Frontal cortex (tissue), 4 donors: ENCODE measurements around the gene DUSP28. TPM values are rescaled to one million over a fixed set of nuclear protein-coding genes. Genes with fewer than 3 reads are reported as not detected.
"Not testable (repeated sequence)": the region's sequence is repeated elsewhere in the genome, so short reads cannot be mapped to it uniquely, and the experiment has no call there.

Experiments
- DNase-seq, 2 donors: peaks; one replicate each; pipeline ENCODE4 v3.0.0; 2012; ENCODE audit warnings: low spot score in 2 of 2
- FAIRE-seq: peaks from 2 replicates; lab custom pipeline; 2012; peaks lifted over from hg19 to GRCh38; lab: Jason Lieb, UNC
- total RNA-seq: library from RNA; depleted of rRNA; stranded (reverse); fragments of >200 nt; gene quantifications from one replicate; pipeline ENCODE4 v1.2.3, GENCODE V29; 2014
- donor health status: control.
- donor health status: control.
- donor health status: control.

Gene DUSP28
- total RNA-seq, 1 donor from 2014 or later = 9.8 TPM

DNA sequence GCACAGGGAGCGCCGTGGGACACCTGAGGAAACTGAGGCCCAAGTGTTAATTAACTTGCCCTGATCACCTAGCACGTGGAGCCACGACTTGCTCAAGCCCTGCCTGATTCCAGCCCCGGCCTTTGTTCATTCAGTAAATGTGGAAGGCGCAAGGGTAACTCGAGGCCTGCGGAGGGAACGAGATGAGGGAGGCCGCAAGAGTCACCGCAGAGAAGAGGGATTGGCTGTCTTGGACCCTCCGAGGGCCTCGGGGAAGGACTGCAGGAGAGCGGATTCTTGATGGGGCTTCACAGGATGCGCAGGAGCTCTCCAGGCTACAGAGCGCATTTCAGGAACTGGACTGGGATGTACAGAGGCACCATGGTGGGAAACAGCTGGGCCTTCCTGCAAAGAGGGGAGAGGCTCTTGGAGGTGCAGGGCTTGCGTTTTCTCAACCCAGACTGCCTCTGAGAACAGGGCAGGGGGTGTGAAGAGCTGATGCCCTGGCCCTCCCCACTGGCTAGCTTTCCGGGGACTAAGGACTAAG, 1.9 kb upstream of the DUSP28 start:
- no peak for FAIRE-seq
- no peak for DNase-seq

DNA sequence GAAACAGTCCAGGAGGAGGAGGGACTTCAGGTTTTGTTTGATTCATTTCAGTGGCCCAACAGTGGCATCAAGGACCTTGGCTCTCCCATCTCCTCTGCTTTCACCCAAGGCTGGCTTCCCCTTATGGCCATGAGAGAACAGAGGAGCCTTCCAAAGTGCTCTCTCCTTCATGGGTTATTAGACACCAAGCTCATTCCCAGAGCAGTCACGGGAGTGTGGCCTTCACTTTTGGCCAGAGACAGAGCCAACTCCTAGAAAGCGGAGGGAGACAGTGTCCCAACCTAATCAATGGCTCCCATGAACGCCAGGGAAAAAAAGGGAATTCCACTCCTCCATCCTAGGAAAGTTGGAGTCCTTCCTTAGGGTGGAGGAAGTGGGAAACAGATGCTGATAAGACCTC, 871 bp upstream of the DUSP28 start:
- no peak for FAIRE-seq
- DNase-seq = no peak

DNA sequence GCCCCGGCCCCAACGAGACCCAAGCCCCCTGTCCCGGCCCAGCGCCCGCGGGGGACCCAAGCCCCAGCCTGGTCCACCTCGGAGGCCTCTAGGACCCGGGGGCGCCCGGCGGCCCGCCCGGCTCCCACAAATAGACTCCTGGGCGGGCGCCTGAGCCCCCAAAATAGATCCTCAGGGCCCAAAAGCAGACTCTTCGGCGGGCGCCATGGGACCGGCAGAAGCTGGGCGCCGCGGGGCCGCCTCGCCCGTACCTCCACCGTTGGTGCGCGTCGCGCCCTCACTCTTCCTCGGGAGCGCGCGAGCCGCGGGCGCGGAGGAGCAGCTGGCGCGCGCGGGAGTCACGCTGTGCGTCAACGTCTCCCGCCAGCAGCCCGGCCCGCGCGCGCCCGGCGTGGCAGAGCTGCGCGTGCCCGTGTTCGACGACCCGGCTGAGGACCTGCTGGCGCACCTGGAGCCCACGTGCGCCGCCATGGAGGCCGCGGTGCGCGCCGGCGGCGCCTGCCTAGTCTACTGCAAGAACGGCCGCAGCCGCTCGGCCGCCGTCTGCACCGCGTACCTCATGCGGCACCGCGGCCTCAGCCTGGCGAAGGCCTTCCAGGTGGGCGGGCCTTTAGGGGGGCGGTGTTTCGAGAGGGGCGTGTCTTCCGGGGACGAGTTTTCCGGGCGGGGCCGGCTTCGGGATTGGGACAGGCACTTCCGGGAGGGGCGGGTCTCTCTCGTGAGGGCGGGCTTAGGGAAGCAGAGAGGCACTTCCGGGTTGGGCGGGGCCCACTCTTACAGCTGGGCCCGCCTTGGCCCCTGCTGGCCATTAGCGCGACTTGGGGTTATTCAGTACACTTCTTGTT, 545 bp downstream of the DUSP28 start:
- DNase-seq = peak; percentile 96 to 98
- no peak for FAIRE-seq

DNA sequence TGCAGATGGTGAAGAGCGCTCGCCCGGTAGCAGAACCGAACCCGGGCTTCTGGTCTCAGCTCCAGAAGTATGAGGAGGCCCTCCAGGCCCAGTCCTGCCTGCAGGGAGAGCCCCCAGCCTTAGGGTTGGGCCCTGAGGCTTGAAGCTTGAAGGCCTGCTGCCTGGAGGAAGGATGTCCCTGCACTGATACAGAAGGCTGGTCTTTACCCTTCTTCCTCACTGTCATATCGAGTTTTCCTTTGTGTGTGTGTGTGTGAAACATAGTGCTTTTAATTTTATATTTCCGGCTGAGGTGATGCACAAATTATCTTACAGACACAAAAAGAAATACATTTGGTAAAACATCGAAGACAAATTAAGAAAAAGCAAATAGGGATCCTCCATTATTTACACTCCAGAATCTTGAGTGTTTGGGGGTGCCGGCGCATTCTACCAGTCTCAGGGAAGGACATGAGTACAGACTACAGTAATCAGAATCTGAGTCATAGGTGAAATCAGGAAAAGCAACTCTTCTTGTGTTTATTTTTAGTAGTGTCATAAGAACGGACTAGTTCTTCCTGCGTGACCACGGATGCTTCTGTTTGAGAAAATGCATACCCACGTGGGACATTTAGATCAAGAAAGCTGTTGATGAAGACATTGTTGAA, 1.3 kb downstream of the DUSP28 start:
- FAIRE-seq (no peak), DNase-seq (no peak)

DNA sequence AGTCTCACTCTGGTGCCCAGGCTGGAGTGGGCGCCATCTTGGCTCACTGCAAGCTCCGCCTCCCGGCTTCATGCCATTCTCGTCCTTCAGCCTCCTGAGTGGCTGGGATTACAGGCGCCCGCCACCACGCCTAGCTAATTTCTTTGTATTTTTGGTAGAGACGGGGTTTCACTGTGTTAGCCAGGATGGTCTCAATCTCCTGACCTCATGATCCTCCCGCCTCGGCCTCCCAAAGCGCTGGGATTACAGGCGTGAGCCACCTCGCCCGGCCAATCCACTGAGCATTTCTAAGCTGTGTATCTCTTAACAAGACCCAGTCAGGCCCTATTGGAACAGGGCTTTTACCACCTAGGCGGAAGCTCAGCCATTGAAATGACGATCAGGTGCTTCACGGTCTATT, 3.1 kb downstream of the DUSP28 start:
- FAIRE-seq = not testable (repeated sequence)

DNA sequence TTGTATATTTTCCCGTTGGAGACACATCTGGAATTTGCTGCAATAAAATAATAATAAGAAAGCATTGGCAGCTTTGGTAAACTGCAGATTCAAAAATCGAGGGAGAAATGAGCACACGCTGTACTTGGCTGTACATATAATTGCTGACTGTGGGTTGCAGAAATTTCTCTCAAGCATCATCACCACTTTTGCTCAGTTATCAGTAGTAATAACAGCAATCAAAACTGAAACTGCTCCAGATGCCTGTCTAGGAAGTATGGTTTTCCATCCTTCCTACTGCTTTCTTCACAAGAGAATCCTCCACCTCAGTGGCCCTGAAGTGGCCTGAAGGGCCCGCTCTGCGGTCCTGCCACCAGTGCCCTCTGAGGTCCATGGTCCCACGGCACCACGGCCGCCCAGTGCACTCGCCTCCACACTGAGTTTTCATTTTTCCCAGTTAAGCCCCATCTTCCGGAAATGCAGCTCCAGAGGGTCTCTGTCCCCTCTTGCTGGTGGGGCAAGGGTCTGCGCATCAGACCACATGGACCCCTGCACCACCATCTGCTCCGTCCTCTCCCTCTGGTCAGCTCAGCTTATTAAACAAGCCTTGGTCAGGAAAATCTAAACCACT, 3.9 kb downstream of the DUSP28 start:
- FAIRE-seq = no peak
- DNase-seq = no peak

More for the DNA sequence above, 3.1 kb downstream of the DUSP28 start:
- not testable (repeated sequence) for DNase-seq

DNA sequence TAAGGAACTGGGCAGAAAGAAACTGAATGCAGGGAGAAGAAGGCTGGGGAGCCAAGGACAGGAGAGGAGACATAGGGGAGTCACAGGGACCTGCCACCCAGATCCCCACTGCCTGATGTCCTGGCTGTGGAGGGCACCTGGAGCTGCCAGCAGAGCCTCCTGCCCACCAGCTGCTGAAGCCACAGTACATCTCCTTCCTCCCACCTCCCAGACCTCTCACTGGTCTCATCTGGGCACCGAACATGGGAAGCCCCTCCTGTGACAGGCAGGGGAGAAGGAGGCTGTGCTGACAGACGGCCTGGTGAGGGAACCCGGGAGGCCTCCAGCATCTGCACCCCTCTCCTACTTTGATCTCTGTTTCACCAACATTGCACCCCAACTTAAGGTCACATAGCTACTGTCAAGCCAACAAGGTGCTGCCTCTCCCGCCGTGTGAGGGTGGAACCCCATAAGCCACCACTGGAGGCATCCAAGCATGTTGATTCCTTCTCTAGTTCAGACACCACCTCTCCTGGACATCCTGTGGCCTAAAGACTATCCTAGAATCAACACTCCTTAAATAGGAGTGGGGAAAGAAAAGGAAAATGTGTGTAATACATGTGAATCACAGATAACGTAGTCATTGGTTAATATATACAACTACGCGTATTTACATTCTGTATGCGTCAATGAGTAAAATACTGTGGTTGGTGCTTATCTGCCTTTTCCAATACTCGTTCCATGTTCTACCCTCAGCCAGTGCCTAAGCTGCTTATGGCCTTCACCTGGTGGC, 4.6 kb downstream of the DUSP28 start:
- FAIRE-seq (no peak), DNase-seq (no peak)

DNA sequence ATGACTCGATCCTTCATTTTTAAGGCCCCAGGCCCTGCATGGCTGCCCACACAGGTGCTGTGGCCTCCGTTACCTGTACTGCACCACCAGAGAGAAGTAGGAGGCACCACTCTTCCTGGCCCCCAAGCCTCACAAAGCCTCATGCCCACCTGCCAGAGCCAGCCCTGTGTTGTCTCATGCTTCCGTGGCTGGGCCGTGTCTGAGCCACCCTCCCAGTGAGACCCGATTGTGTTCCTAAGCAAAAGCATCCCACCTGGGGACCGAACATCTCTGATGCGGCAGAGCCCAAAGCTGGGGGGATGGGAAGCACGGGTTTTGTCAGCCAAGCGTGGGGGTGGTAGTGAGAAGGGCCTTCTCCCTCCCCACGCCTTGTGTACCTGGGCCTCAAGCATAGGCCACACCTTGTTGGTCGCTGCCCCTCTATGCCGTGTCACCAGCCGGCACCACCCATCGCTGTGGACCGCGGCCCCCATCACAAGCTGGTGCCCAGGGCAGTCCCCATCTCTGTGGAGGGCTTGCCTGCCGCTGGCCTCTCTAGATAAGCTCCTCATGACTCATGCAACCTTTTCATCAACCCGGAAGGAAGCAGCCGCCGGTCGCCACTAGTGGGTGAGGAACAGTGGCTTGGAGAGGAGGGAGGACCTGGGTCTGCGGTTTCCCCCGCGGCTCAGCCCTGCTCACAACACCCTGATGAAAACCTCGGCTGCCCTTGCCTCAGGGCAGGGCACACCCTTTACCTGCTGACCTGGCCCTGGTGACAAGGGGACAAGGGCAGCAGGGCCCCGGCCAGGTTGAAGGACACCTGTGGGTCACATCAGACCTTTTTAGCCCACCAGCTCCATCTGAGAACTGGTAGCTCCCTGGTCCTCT, 5.4 kb downstream of the DUSP28 start:
- no peak for DNase-seq
- FAIRE-seq = no peak

DNA sequence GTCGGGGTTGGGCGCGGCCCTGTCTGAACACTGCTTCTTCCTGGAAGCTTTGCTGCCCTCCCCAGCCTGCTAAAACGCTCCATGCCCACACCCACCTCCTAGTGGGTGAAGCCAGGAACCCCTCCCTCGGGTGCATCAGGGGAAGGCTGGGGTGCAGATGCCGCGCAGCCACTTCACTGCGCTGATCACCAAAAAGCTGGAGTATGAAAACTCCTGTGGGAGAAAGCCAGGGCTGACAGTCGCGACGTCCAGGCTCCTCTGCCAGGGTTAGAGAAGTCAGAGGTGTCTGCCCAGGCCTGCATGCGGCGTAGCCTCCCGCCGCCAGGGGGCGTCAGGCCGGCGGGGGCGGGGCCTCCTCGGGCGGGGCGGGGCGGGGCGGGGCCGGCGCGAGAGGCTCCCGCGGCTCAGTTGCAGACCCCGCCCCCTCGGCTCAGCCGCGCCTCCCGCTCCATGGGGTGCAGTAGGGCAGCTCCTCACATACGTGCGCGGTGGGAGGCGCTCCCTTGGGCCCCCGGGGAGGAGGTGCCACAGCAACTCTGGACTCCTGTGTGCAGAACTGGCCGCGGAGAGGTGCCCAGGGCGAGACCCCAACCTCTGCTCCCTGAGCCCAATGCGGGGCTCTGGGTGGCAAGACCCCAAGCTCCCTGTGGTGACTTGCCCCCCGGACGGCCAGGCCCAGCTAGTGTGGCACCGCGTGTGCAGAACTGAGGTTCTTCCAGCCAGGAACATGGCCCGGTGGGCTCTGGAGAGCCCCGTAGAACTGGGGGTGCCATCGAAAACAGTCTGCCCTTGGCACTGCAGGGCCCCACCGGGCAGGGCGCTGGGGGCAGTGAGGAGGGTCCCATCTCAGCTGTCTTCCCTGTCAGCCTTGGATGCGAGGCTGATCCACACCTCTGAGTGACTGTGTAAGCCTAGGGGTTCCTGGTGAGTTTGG, 6.3 kb downstream of the DUSP28 start:
- DNase-seq = peak; percentile 84 to 87
- FAIRE-seq = no peak

DNA sequence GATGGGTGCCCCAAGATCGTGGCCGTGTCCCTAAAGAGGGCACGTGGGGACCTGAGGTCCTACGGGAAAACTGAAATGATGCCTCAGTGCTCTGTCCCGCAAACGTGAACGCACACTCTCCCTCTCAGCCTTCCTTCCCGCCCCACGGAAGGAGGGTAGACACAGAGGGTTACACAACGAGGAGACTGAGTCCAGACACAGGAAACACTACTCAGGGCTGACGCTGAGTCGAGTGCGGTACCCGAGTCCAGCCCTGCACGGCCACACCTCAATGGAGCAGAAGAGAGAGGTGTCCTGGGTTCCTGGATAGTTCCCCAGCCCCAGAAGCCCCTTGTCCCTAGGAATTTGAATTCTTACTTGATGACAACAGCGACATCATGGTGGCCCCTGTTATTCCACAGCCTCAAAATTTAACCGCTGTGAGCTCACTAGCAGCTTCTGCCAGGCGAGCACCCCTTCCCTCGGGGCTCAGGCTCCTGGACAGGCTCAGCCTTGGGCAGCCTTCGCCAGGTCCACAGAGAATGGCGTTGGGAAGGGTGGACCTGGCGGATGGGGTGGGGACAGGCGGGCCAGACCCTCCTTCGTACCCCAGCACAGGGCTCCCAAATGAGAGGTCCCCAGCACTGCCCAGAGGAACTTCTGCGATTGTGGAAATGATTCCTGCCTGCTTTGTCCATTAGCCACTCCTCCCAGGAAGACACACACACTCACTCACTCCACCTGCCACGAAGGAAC, 7.1 kb downstream of the DUSP28 start:
- FAIRE-seq = no peak
- DNase-seq = no peak

DNA sequence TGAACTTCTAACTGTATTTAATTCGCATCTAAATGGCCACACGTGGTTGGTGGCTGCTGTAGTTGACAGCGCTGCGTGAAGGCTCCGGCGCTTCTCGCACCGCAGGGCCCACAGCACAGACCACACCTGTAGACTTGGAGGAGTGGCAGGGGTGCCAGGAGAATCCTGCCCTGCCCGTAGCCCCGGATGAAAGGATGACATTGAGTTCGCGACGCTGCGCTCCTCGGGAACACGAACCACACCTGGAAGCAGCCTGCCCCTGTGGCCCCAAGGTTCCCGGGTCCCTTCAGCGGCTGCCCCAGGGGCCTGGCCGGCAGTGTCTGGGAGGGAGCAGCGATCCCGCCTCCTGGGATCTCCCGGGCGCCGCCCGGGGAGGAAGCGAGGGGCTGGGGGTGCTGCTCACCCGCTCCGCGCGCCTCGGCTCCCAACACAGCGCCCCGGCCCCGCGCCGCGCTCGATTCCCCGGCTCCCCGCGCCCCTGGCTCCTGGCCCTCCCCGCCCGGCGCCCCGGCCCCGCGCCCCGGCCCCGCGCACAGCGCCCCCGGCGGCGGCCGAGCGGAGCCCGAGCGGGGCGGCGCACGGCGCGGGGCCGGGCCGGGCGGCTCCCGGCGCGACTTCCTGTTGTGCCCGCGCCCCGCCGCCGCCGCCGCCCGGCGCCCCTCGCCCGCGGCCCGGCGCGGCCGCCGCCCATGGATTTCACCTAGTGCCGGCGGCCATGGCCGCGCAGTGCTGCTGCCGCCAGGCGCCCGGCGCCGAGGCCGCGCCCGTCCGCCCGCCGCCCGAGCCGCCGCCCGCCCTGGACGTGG, 7.9 kb downstream of the DUSP28 start, which contains the start of gene RNPEPL1:
RNPEPL1 (plus strand) TSS at position 613 of the 806 bp plus-strand sequence; CDS start at position 716, 103 bp downstream.
- DNase-seq = peak; percentile 73 to 81
- FAIRE-seq = no peak

DNA sequence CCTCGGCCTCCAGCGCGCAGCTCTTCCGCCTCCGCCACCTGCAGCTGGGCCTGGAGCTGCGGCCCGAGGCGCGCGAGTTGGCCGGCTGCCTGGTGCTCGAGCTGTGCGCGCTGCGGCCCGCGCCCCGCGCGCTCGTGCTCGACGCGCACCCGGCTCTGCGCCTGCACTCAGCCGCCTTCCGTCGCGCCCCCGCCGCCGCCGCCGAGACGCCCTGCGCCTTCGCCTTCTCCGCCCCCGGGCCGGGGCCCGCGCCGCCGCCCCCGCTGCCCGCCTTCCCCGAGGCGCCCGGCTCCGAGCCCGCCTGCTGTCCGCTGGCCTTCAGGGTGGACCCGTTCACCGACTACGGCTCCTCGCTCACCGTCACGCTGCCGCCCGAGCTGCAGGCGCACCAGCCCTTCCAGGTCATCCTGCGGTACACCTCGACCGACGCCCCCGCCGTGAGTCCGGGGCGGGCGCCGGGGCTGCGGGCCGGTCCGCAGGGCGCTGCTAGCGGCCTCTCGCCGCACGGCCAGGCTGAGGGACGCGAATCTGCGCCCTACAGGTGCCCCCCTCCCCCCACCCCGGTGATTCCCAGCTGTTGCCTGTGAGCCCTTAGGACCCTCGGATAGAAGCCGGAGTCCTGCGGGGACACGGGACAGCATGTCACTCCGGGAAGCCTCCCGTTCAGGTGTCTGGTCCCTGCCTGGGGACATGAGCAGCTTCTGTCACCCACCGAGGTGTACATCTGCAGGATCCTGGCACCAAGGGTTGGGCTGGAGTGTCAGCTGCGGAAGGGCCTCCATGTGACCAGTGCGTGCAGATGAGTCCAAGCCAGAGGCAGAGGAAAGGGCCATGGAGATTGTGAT, 8.7 kb downstream of the DUSP28 start:
- FAIRE-seq (no peak), DNase-seq (peak; percentile 85 to 86)

DNA sequence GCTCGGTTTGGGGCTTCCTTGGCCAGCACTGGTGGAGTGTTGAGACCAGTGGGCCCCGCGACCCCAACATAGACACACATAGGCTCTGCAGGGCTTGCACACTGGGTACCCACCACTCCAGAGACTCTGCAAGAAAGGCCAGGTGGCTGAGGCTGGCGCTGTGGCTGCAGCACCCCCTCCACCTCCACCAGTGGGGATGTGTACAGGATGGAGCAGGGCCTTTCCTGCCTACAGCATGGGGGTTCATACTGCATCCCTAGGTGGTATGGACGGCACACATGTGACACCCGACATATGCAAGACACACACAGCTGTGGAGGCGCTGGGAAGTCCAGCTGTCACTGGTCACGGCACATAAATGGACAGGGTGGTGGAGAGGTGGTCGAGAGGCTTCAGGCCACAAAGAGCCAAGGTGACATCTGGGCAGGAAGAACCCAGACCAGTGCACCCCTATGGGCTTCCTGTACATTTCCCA, 9.4 kb downstream of the DUSP28 start:
- DNase-seq (no peak), FAIRE-seq (no peak)

DNA sequence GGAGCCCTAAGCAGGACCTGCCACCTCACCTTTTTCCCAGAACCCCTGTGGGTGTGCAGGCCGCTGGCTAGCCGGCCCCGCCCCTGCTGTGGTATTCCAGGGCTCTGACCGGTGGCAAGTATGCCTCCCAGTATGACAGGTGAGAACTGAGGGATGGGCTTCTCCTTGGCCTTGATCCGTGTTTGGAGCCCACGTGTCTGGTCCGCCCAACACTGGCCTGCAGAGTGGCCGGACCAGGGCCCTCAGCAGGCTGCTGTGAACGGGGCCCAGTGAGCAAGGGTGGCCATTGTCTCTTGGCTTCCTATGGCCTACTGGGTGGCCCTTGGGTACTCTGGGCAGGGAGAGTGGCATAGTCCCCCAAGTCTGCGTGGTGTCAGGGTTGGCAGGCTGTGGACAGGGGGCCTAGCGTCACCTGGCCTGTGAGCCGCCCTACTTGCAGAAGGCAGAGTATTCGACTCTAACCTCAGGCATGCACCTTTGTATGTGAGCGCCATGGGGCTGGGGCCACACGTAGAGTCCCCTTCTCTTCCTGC, 9.9 kb downstream of the DUSP28 start:
- no peak for FAIRE-seq
- DNase-seq = no peak
